ENCODE results near the gene LY6G6C.

Gene LY6G6C

DNA sequence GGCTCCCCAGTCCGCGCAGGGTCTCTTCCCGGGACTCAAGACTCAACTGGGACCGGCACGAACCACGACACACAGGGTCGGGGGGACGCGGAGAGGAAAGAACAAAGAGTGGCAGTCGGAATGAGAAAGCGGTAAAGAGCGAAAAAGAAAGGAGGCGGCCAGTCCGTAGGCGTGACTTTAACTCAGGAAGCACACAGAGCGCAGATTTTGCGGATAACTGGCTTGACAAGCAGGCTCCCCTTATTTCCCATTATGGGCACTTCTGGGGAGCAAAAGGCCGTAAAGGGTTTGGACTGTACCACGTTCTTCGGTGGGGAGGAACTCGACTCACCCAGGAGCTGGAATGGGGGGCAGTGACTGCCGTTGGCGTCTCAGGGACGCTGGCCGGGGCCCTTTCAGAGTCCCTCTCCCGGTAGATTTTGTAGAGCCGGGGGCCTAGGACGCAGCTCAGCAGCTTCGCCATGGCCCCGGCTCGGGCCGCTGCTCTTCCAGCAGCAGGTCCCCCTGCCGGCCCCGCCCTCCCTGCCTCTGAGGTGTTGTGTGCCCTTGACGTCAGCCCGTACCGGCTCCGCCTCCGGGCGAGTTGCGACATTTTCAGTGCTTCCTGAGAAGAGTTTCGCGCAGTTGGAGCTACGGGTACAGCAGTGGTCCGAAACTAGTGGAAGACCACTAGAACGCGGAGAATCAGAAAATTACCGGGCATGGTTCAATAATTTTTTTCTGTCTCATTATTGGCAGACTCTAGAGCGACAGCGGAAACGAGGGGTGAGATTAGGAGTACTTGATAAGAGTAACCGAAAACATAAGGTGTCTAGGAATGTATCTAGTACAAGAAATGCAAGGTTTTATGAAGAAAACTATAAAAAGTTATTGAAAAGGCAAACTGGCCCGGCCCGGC, 18.5 kb downstream of the LY6G6C start, which contains the start of gene ABHD16A:
ABHD16A (minus strand) TSS at position 506 of the 898 bp plus-strand sequence; CDS start at position 463, 43 bp downstream.
- DNase-seq: peak; percentile 99

DNA sequence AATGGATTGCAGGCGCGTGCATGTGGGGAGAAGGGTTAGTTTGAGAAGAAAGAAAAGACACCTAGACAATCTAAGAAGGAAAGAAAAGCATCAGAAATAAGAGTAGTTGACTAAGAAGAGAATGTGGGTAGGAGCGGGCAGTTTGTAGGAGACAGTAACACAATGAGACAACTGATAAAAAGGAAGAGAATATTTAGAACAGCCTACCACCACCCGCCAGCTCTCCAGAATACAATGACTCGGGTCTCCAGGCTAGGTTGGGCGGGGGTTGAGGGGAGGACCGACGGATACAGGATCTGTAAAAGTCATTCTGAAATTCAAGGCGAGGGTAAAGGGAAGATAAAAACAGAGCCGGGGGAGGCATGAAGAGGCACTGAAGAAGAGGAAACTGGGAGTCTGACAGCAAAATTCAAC, 19.1 kb downstream of the LY6G6C start:
- no peak for DNase-seq

DNA sequence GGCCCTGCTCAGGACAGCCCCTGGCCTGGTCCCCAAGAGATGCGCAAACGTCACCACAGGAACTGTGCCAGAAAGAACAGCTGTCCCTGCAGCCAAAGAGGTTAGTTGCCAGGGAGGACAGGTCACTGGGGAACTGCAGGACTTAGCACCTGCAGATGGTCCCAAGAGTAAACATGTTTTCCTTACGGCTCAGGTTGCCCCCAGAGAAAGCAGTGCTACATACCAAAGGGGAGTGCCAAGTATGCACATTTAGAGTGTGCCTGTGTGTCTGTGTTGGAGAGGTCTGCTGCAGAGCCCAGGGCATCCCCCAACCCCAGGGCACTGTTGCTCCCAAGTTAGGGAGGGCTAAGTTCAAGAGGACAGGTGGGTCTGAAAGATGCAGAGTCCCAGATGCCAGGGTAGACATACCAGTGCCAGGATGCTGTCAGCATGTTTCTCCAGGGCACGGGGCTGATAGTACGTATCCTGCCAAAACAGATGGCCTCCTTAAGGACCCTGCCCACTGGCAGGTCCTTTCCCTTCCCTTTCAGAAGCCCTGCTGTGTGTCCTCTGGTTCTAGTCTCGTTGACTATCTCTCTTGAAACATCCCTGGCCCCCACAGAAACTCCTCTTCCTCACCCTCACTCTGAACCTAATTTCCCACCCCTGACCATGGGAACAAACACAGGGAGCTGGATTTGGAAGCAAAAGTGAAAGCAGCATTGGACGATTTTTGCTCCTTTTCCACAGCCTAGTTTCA, 19.7 kb downstream of the LY6G6C start:
- no peak for DNase-seq

DNA sequence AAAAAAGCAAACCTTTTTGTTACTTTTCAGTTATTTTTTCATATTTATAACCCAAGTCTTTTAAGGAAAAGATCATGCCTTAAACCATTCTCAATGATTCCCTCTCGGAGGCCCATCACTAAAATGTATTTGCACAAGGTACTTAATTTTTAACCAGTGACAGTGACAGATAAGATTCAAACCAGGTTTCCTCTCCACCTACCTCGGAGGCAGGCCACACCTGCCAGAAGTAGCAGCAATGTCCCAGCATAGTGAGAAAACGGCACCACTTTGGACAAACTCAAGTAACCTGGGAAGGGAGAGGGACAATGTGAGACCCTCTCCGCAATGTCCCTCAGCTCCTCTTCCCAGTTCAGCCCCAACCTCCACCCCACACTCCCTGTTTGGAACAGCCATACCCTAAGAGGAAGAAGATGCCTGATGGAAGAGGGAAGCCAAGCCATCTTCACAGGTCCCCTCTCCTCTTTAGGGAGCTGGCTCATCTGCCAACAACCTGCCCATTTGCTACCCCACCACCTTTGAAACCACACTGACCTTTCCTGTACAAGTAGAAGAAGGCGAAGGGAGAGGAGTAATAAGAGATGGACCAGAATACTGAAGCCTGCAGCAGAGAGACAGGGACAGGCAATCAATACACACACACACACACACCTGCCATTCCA, 20.7 kb downstream of the LY6G6C start:
- DNase-seq: no peak

DNA sequence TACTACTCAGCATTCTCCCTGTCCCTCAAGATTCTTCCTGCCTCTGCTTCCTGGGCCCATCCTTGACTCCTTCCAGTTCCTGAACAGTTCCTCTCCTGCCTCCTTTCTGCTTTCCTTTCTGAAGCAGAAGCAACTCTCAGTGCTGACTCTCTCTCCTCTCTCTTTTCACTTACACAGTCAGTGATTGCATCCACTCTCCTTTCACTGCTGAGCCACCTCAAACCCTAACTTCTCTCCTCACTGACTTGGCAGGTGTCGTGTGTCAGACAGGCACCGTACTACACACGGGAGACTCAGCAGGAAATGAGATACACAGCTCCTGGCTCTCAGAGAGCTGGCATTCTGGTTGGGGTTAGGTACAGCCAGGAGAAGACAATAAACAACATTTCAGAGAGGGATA, 24.0 kb downstream of the LY6G6C start:
- no peak for DNase-seq

DNA sequence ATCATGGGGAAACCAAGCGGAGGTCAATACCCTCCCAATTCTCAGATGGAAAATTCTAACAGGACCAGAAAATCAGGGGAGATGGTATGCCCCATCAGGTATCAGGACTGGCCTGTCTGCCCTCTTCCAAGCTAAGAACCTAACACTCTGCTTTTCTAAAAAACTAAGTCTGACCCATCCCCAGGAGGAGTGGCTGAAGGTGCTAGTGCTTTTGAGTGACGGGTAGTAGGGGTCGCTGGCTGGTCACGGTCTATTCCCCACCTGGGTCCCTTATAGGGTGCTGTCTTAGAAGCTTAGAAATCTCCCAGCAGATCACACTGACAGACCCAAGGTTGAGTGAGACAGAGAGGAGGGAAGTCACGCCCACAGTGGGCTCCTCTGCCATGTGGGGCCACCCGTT, 28.0 kb downstream of the LY6G6C start:
- no peak for DNase-seq

DNA sequence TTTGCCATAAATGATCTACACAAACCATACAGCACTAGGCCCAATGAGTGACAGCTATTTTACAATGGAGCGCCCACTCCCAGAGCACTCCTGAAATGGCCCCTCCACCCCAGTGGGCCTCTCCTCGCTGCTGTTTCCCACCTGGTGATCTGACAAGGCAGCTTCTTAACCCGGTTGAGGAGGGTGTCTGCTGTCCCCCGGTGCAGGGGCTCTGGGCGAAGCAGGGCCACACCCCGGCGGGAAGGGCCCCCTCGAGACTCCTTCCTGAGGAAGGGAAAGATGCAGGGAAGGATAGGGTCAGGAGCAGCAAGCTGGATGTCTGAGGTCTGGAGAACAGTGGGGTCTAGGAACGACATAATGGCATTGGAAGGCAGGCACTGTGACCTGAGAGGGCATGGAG, 28.7 kb downstream of the LY6G6C start:
- no peak for DNase-seq

DNA sequence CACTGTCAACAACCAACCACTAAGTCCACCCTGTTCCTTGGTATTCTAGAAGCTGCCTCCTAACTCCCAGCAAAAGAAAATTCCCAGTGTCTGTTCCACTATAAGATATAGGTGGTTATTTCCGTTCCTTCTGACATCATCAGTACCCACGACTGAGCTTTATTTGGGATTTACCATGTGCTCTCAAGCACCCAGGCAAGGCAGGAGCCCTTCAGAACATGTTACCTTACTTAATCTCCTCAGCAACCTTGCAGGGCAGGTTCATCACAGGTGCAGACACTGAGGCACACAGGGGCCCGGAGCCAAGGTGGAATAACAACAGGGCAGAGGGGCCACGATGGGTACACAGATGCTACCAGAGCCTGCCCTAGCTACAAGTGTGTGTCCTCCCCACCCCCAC, 29.2 kb downstream of the LY6G6C start:
- no peak for DNase-seq

DNA sequence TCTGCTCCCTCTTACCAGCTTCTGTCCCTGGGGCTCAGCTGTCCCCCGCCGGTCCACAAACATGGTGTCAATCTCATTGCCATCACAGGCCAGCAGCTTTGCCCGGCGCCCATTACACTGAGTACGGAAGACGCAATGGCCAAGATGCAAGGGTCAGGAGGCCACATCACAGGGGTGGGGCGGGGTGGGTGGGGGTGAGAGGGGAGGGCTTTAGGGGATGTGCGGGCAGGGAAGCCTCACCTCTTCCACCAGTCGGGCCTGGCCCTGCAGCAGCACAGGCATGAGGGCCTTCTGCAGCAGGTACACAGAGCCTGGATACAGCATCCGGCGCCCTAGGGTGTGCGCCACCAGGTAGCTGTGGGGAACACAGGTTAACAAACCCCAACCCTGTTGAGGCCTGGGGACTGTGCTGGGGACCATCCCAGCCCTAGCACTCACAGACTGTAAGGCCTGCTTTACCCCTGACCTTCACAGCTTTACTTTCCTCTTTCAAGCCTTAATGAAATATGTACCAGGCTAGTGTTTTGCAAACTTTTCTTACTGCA, 29.9 kb downstream of the LY6G6C start:
- no peak for DNase-seq

DNA sequence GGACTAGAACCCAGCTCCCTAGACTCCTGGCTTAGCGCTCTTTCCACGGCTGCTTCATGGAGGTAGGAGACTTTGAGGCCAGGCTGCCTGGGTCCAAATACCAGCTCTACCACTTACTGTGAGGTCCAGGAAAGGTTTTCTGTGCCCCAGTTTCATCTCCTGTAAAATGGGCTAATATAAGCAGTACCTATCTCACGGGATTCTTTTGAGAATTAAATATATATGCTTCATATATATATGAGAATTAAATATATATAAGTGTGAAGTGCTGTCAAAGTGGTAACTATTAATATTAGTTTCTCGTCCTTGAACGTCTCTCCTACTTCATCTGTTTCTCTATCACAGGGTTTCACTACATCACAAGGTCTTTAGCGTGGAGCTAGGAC, 30.5 kb downstream of the LY6G6C start:
- DNase-seq: no peak

DNA sequence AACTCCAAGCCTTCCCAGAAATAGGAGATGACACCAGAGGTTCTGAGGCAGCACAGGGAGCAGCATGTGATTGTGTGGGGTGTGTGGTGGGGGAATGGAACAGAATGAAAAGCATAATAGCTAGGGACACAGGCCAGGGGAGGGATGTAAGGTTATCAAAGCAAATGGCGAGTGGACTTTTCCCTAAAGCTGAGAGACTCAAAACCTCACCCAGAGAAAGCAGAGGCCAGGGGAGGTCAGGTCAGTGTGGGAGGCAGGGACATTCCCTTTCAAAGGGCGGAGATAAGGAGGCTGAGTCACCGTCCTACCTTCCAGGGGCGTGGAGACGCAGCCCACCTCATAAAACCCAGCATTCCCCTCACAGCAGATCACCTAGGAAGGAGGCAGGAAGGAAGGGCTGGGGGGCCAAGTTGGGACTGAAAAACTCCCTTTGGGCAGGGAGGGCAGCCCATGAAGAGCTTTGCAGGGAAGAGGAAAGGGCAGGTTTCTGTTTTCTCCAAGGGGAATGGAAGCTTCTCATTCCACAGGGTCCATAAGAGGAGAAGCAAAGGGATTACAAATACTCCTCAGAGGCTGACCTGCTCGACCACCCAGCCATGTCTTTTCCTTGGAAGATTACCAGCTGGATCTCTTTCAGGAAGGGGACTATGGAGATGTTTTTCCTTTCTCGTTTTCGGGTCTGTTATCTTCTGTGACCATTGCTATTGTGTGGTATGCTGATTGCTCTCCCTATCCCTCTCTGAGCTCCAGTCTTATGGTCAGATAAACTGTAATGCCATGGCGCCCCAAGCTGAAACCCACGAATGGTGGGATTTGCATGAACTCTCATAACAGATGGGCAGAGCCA, 31.1 kb downstream of the LY6G6C start:
- DNase-seq: no peak

DNA sequence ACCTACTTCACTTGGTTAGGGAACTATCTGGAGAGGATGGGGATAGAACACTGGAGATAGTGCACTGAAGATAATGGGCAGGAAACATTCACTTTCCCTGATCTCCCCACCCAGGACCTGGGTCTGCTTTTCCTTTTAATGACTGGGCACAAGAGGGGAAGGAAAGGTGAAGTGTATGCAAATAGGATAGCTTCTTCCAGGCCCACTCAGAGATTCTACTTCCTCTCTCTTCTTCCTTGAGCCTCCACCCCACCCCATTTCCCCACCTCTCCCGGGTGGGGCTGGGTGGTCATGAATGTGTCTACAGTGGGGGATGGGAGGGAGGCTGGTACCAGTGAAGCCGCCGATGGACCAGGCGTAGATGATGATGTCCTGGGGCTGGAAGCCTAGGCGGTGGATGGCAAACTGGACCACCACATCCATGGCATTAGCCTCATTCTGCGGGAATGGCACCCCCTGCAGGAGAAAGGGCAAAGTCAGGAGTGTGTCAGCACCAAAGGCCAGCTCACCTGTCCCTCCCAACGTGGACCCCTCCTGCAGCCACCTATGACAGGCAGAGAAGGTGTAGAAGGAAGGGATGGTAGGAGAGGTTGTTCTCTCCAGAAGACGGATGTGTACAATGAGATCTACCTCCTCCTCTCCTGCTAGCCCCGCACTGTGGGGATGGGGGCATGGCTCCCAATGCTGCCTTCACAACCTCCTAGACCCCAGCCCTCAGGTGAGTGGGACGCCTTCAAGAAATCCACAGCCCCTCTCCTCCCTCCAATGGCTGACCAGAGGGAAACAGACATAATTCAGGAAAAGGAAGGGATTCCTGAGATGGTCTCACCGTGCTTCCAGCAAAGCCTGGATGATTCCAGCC, 32.1 kb downstream of the LY6G6C start:
- no peak for DNase-seq

DNA sequence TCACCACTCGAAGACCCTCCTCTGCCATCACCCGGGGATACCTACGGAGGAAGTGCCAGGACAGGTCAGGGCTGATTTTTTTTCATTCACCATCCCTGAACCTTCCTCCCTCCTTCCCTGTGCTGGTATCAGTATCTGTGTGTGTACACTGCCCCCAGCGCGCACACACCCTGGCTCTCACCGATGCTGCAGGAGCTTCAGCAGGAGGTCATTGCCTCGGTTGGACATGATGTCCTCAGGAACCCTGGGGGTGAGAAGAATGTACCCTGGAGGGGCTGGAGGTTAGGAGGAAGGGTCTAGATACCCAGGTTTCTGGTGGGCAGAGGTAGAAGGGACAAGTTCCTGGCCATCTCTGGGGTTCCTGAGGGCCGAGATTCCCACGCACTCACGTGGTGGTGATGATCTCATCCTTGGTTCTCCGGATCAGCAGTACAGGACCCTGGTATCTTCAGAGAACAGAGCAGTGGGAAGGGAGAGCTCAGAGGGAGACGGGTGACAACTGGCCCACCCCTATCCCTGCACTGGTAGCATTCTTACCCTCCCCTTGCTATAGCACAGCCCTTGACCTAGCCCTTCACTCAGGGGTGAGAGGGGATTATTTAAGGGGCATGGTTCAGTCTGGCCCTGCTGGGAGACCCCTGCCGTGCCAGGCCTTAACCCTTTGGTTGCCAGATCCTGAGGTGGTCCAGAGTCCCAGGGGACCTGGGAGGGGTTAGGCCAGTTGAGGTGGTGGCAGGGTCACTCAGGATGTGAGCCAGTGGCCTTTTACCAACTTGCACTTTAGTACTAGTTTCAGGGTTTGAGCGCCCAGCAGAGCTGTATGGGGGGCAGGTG, 33.5 kb downstream of the LY6G6C start:
- no peak for DNase-seq

DNA sequence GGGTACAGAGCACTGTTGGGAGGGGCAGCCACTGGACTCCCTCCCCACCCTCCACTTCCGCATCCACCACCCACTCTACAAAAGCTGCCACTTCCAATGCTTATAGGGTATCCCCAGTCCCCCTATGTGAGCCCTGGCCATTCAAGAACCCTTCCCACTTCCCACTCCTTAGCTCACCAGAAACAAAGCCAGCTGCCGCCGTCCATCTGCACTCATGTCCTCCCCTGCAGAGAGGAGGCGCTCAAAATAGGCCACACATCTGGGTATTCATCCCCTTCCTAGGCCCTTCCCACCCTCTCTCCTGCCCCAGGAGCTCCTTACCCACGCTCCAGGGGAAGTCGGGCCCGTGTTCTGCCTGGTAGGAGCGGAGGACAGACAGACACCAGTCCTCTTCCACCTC, 34.2 kb downstream of the LY6G6C start:
- DNase-seq: no peak

DNA sequence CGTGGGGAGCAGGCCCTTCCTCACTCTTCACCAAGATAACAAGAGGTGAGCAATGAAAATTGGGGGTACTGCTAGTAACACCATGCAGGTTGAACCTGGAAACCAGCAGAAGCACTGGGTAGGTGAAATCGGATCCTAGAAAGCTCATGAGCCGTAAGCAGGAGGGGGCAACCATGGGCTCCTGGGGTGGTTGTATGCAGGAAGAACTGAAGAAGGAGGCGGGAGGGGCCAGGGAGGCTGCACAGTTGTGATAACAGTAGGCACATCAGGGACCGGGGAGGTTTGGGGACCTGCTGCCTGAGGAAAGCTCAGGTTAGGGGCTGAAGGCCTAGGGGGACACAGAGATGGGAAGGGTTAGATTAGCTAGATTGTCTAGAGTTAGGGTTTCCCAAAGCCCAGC, 35.1 kb downstream of the LY6G6C start:
- DNase-seq: no peak

DNA sequence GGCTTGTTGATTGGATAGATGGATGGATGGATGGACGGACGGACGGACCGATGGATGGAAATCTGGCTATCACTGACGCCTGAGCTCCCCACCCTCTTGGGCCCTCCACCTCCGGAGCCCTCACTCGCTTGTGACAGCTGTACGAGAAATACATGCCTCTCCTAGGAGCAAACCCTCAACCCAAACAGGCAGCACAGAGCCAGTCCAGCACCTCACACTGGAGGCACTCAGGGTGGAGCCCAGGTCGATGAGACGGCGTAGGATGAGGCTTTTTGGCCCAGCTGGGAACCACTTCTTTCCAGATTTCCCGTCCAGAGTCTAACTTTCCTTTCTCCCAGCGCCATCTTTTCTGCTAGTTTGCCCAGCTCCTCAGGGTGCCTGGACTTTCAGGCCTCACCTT, 38.0 kb downstream of the LY6G6C start:
- DNase-seq: no peak

DNA sequence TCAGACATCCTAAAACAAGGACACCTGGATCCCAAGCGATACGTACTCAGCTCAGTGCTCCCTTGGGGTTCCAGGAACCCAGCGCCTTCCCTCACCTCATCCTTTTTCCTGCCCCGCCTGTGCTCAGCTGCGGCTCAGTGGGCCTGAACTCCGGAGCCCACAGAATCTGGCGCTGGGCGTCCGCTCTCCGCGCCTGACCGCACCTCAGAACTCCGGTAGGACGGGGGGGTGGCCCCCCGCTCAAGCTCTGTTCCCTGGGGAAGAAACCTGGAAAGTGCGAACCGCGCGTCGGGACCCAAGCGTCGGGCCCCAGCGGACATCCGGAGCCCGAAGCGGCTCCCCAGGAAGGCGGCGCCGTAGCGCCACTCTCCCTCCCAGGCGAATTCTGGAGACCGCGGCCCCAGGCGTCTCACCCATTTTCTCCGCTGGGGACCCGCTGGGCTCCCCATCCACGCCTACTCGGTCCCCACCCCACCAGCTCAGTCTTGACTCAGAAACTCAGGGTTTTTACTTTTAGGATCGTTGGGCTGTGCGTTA, 40.3 kb downstream of the LY6G6C start:
- peak; percentile 61 for DNase-seq

DNA sequence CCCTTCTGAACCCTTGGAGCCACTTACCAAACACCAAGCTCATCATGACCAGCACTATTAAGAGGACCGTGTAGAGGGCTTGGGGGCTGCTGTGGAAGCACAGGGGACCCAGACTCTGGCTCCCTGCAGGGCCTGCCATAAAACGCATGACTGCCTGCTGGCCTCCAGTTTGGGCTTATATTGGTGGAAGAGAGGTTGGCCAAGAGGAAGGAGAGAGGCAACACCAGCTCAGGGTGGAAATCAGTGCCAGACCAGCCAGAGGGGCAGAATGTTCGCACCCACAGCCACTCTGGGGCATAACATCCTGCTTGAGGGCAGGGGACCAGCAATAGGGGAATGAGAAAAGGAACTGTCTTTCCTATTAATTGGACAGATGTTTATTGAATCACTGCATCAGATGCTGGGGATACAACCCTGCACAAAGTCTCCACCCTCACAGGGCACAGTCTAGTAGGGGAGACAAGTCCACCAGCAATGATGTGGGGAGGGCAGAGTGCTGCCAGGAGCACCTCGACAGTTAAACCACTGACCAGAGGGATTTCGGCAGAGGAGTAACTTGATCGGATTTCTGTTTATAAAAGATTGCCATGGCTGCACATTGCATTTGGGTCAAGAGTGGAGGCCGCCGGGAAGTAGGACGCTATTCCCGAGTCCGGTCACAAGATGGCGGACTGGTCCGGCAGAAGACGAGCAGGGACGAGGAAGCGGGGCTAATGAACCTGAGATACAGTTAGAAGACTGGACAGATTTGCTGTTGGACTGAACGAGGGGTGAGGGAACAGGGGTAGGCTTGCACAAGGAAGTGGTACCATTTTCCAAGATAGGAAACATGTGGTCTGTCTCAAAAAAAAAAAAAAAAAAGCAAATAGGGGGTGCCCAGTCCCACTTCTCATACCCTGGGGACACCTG, 41.1 kb downstream of the LY6G6C start, which contains the start of gene LY6G5C:
LY6G5C (minus strand) TSS at position 842 of the 909 bp plus-strand sequence; CDS start at position 148, 694 bp downstream.
- DNase-seq: peak; percentile 76

DNA sequence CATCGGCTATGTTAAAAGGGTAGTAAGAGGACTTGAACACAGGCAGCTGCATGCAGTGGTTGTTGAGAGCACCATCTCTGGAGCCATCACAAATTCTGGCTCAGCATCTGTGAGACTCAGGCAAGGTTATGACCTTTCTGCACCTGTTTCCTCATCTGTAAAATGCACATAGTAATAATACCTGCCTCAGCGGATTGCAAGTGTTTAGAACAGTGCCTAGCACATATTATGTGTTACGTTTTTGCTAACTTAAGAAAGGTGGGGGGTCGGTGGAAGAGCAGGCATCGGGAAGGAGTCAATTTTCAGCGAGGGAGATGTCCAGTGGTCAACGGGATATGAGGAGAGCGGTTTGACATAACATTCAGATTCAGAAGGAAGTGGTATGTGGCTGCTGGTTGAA, 43.6 kb downstream of the LY6G6C start:
- no peak for DNase-seq
